ENCODE data around the gene TAP1. TPM values are rescaled to one million over a fixed set of nuclear protein-coding genes. Genes with fewer than 3 reads are reported as not detected.

TAP1 gene
- total and polyA plus RNA-seq, 10 of the 15 experiments (the other 5 are each of a cell fraction or from before 2014, with no cell fraction given): 33.4 to 249 (median 169) TPM

DNA sequence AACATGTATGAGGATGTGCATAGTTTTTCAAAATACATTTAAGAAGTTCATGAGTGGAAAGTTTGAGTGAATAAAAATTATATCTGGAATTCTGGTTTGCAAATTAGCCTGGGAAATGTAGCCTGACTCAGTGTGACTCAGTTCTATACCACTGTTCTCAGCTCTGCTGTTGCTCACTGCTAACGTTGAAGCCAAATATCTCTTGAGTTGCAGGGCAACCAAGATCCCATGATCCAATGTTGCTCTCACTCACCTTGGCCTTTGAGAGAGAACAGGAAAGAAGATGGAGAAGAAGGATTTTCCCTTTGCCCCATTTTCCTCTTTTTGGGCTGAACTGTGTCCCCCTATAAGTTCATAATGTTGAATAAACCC lies 29.4 kb upstream of the TAP1 start:
- 38% methylated on average over 1 of the region's 1 CpG for WGBS (ENCODE audit: insufficient coverage, insufficient replicate concordance, low lambda C conversion rate, missing lambda C conversion rate)
- ChIA-PET RAD21 (ENCODE audit: unreplicated experiment) (interaction anchor here (1.8 to 2.4 kb wide), 3 partner anchors 44 to 102 kb away, joined by 4 to 13 read pairs (median 6); partner anchors contain the start of genes HLA-DMA and TAP2), CTCF (interaction anchor here (0.9 to 12.7 kb wide), 8 partner anchors 14 to 104 kb away, joined by 3 to 260 read pairs (median 5); partner anchors contain the start of genes HLA-DMA and TAP2), POLR2A (interaction anchor here (1.3 kb wide), 1 partner anchor 44 kb away, joined by 3 read pairs; the partner anchor contains the start of gene TAP2), SMC1A (ENCODE audit: uncharacterized antibody, unreplicated experiment) (interaction anchor here (0.9 to 13.8 kb wide), 4 partner anchors 51 to 100 kb away, joined by 3 to 184 read pairs (median 4); no protein-coding TSS in a partner anchor)
- ATAC-seq: no peak
- Histone ChIP-seq H3K79me2 (ENCODE audit: control insufficient read depth, insufficient read depth, low read length) (no peaks in the 10 kb centered on the region), H3K9ac (ENCODE audit: control insufficient read depth, insufficient read depth, low read length) (no peak overlapping the region), H3K27ac (ENCODE audit: control insufficient read depth, insufficient read depth) (no peak overlapping the region), H2AFZ (ENCODE audit: control insufficient read depth, low read depth, low read length) (no peak overlapping the region), H3K4me1 (ENCODE audit: control insufficient read depth, insufficient read depth, low read length) (0 out of 2 replicates have a peak, but pooled peaks cover 3% of the 10 kb centered on the region), H3K4me3 (no peak overlapping the region), H3K27me3 (replicated peaks in 1 of 2; ENCODE audit: control insufficient read depth in 2 of 2, insufficient read depth in 2 of 2, low read length in 1 of 2) (no peaks in the 10 kb centered on the region; a peak in 1 of 4 replicates), H3K4me2 (ENCODE audit: control insufficient read depth, insufficient read depth) (no peak overlapping the region), H4K20me1 (ENCODE audit: control insufficient read depth, insufficient read depth) (no peaks in the 10 kb centered on the region), H3K9me3 (replicated peaks; ENCODE audit: control insufficient read depth, insufficient read depth, low read length) (no peaks in the 10 kb centered on the region), H3K36me3 (ENCODE audit: control insufficient read depth in 2 of 2, insufficient read depth in 2 of 2, low read length in 1 of 2) (no peaks in the 10 kb centered on the region)
- no TSS peak for BruUV-seq (replicated peaks)
- FAIRE-seq: no peak
- TF ChIP-seq USF2 (IDR thresholded peaks at IDR 0.05; ENCODE audit: borderline replicate concordance, low read depth, low read length) (no peak), HDAC6 (IDR thresholded peaks at IDR 0.05; ENCODE audit: unreplicated experiment) (no peak), FOS (IDR thresholded peaks at IDR 0.05; ENCODE audit: borderline replicate concordance, extremely low read depth, insufficient read length) (no peak)
- TF ChIP-seq, protein P1, sequence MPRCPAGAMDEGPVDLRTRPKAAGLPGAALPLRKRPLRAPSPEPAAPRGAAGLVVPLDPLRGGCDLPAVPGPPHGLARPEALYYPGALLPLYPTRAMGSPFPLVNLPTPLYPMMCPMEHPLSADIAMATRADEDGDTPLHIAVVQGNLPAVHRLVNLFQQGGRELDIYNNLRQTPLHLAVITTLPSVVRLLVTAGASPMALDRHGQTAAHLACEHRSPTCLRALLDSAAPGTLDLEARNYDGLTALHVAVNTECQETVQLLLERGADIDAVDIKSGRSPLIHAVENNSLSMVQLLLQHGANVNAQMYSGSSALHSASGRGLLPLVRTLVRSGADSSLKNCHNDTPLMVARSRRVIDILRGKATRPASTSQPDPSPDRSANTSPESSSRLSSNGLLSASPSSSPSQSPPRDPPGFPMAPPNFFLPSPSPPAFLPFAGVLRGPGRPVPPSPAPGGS (IDR thresholded peaks at IDR 0.05; ENCODE audit: borderline replicate concordance, insufficient read depth, low read depth, low read length, poor library complexity, severe bottlenecking): peak; percentile 14
- in situ Hi-C loops (cut with MboI): no loop called here
- DNase-seq (ENCODE audit: low read depth, low spot score): no peak
- intact Hi-C loops (cut with micrococcal nuclease; ENCODE audit: unreplicated experiment): loop anchor here (10.0 kb wide), 1 partner anchor 202 kb away; no protein-coding TSS in a partner anchor
